HL-60 (cell line): ENCODE measurements around the gene NDUFV1.

Source experiments
- DNase-seq, 2 experiments: peaks; one replicate each; pipeline ENCODE4 v3.0.0-alpha.2; 2010 to 2020; ENCODE audit warnings: low read depth in 1 of 2, low spot score in 1 of 2
- H3K27ac ChIP-seq: fragments of 250-450 bp; sonication (Bioruptor Pico); replicated peaks from 2 replicates; pipeline ENCODE4 v1.5.1; 2020; ENCODE audit warnings: mild to moderate bottlenecking, moderate library complexity
- H3K27me3 ChIP-seq: fragments of 250-450 bp; sonication (Bioruptor Pico); 2 replicates; pipeline ENCODE4 v1.5.1; 2021; ENCODE audit warnings: mild to moderate bottlenecking, moderate library complexity; ENCODE audit not compliant: insufficient read depth, poor library complexity, severe bottlenecking
- H3K4me3 ChIP-seq: replicated peaks from 2 replicates; pipeline ENCODE4 v1.5.1; 2011; ENCODE audit warnings: mild to moderate bottlenecking, control low read depth, low read length; ENCODE audit not compliant: insufficient read depth
- CTCF ChIP-seq: IDR thresholded peaks from one replicate; pipeline ENCODE4 v1.5.1; 2011; ENCODE audit warnings: low read length, control low read depth, inconsistent platforms; ENCODE audit not compliant: insufficient read depth
- GABPA ChIP-seq: IDR thresholded peaks from 2 replicates; pipeline ENCODE4 v1.6.1; 2012; ENCODE audit warnings: low read depth
- POLR2AphosphoS5 ChIP-seq: IDR thresholded peaks from 2 replicates; pipeline ENCODE4 v1.6.1; 2012; ENCODE audit warnings: low read depth
- REST ChIP-seq: IDR thresholded peaks from 2 replicates; pipeline ENCODE4 v1.6.1; 2012; ENCODE audit warnings: low read depth; ENCODE audit not compliant: insufficient replicate concordance
- SPI1 ChIP-seq: IDR thresholded peaks from 2 replicates; pipeline ENCODE4 v1.6.1; 2012; ENCODE audit warnings: low read depth, mild to moderate bottlenecking, borderline replicate concordance

The NDUFV1 gene

GRCh38 chr11:67577951-67578350 lies 28.8 kb upstream of the NDUFV1 start:
- H3K27ac ChIP-seq: no peak overlapping the region
- no peak for DNase-seq
- TF ChIP-seq SPI1 (no peak), CTCF (no peak), POLR2AphosphoS5 (no peak), REST (no peak), GABPA (no peak)
- no peak overlapping the region for H3K4me3 ChIP-seq
- H3K27me3 ChIP-seq: no peaks in the 10 kb centered on the region

GRCh38 chr11:67581469-67581868 lies 25.3 kb upstream of the NDUFV1 start:
- H3K4me3 ChIP-seq: no peak overlapping the region
- H3K27ac ChIP-seq: no peak overlapping the region
- DNase-seq: no peak
- TF ChIP-seq GABPA (no peak), CTCF (no peak)
- no peaks in the 10 kb centered on the region for H3K27me3 ChIP-seq

DNA sequence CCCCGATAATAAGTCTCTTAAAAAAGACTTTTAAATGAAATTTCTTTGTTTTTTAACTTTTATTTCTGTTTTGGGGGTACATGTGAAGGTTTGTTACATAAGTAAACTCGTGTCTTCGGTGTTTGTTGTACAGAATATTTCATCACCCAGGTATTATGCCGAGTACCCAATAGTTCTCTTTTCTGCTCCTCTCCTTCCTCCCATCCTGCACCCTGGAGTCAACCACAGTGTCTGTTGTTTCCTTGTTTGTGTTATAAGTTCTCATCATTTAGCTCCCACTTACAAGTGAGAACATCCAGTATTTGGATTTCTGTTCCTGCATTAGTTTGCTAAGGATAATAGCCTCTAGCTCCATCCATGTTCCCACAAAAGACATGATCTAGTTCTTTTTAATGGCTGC lies 24.7 kb upstream of the NDUFV1 start:
- DNase-seq: peak in 1 of 2 experiments; percentile 58
- Histone ChIP-seq H3K27me3 (no peaks in the 10 kb centered on the region), H3K4me3 (no peak overlapping the region), H3K27ac (peak overlapping the region; percentile 82)
- TF ChIP-seq GABPA (no peak), SPI1 (no peak), REST (no peak), CTCF (no peak), POLR2AphosphoS5 (no peak)

DNA sequence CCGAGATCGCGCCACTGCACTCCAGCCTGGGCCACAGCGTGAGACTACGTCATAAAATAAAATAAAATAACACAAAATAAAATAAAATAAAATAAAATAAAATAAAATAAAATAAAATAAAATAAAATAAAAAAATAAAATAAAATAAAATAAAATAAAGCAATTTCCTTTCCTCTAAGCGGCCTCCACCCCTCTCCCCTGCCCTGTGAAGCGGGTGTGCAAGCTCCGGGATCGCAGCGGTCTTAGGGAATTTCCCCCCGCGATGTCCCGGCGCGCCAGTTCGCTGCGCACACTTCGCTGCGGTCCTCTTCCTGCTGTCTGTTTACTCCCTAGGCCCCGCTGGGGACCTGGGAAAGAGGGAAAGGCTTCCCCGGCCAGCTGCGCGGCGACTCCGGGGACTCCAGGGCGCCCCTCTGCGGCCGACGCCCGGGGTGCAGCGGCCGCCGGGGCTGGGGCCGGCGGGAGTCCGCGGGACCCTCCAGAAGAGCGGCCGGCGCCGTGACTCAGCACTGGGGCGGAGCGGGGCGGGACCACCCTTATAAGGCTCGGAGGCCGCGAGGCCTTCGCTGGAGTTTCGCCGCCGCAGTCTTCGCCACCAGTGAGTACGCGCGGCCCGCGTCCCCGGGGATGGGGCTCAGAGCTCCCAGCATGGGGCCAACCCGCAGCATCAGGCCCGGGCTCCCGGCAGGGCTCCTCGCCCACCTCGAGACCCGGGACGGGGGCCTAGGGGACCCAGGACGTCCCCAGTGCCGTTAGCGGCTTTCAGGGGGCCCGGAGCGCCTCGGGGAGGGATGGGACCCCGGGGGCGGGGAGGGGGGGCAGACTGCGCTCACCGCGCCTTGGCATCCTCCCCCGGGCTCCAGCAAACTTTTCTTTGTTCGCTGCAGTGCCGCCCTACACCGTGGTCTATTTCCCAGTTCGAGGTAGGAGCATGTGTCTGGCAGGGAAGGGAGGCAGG lies 23.2 kb upstream of the NDUFV1 start, which contains the start of gene GSTP1:
Gene GSTP1 (plus strand): TSS at position 566 of the 958 bp plus-strand sequence. CDS start 32 bp downstream, at position 598.
- Histone ChIP-seq H3K4me3 (peak within 1 kb of the TSS; percentile 55), H3K27me3 (no peaks in the 10 kb centered on the region), H3K27ac (peak within 1 kb of the TSS; percentile 82)
- peak; percentile 89 to 91 for DNase-seq
- TF ChIP-seq CTCF (no peak), REST (peak; percentile 38), POLR2AphosphoS5 (peak; percentile 83), SPI1 (no peak; the same call in 1 of the 2 replicates), GABPA (no peak)
